ENCODE data around the gene ERN1. TPM values are rescaled to one million over a fixed set of nuclear protein-coding genes. Genes with fewer than 3 reads are reported as not detected.
A peak's percentile ranks its signal among the peaks of the same experiment; 100 is the strongest.

The ERN1 gene
- total RNA-seq, 2 donors from 2014 or later = 9.0 to 13.7 TPM

- H3K36me3 Mint-ChIP-seq (ENCODE audit: low read depth) = peaks cover 16% of the 10 kb centered on the region
- peaks cover 11% of the 10 kb centered on the region for H3K36me3 ChIP-seq (ENCODE audit: control insufficient read depth, insufficient read depth, low read length)
- H3K9ac ChIP-seq (ENCODE audit: extremely low read depth, low read length, poor library complexity, severe bottlenecking) = no peak overlapping the region
- no peaks in the 10 kb centered on the region for H3K27me3 ChIP-seq (ENCODE audit: control insufficient read depth, insufficient read depth, low read length, poor library complexity, severe bottlenecking)
- H3K27ac ChIP-seq (ENCODE audit: low read depth, low read length) = no peak overlapping the region
- H3K4me3 ChIP-seq (ENCODE audit: low read length) = no peak overlapping the region
- H3K9me3 ChIP-seq (ENCODE audit: control insufficient read depth, low read length) = no peaks in the 10 kb centered on the region
- H3K4me1 Mint-ChIP-seq = peaks cover 20% of the 10 kb centered on the region
- TF ChIP-seq CTCF (conservative IDR thresholded peaks at IDR 0.05) = no peak
- H3K9me3 Mint-ChIP-seq = no peaks in the 10 kb centered on the region
- WGBS, 2 experiments (ENCODE audit: insufficient coverage in 1 of 2, insufficient read length in 1 of 2) = 89 to 94% methylated on average over 7 to 11 of the region's 11 CpGs
- peaks cover 8% of the 10 kb centered on the region for H3K4me1 ChIP-seq (ENCODE audit: control insufficient read depth, insufficient read depth, low read length)
- H3K27me3 Mint-ChIP-seq (ENCODE audit: insufficient read depth) = no peaks in the 10 kb centered on the region
- H3K4me3 Mint-ChIP-seq = no peak overlapping the region
- peak; percentile 39 for DNase-seq
- no peak overlapping the region for H3K27ac Mint-ChIP-seq
Measured at GRCh38 chr17:64155751-64156544, 26.0 kb upstream of the ERN1 start.

DNA sequence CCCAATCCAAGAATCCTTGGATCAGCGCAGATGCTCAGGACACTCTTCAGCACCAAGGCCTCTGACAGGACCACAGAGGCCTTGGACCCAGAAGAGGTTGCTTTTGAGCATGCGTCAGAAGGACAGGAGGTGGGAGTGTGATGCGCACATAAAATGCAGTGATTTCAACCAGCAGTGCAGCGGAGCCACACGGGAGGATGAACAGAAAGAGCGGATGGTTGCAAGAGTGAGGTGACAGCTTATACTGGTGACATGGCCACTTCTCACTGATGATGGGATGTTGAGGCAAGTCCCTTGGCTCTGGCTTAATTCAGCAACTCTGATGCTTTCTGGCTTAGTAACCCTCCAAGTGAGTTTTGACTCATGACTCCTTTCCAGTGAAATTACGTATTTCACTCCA is 25.2 kb upstream of the ERN1 start:
- Histone ChIP-seq H3K4me3 (ENCODE audit: low read length) (no peak overlapping the region), H3K36me3 (ENCODE audit: control insufficient read depth, insufficient read depth, low read length) (peaks cover 11% of the 10 kb centered on the region), H3K9me3 (ENCODE audit: control insufficient read depth, low read length) (no peaks in the 10 kb centered on the region), H3K27ac (ENCODE audit: low read depth, low read length) (no peak overlapping the region), H3K27me3 (ENCODE audit: control insufficient read depth, insufficient read depth, low read length, poor library complexity, severe bottlenecking) (no peaks in the 10 kb centered on the region), H3K4me1 (ENCODE audit: control insufficient read depth, insufficient read depth, low read length) (peaks cover 8% of the 10 kb centered on the region), H3K9ac (ENCODE audit: extremely low read depth, low read length, poor library complexity, severe bottlenecking) (no peak overlapping the region)
- no peak for DNase-seq
- Mint-ChIP-seq H3K4me3 (no peak overlapping the region), H3K27ac (no peak overlapping the region), H3K27me3 (ENCODE audit: insufficient read depth) (no peaks in the 10 kb centered on the region), H3K36me3 (ENCODE audit: low read depth) (peaks cover 20% of the 10 kb centered on the region), H3K9me3 (no peaks in the 10 kb centered on the region), H3K4me1 (peaks cover 20% of the 10 kb centered on the region)
- WGBS, 2 experiments (ENCODE audit: insufficient coverage in 1 of 2, insufficient read length in 1 of 2) = 94 to 95% methylated on average over 6 to 7 of the region's 7 CpGs
- no peak for TF ChIP-seq CTCF (conservative IDR thresholded peaks at IDR 0.05)

- peak; percentile 73 for DNase-seq
- Mint-ChIP-seq H3K9me3 (no peaks in the 10 kb centered on the region), H3K27ac (no peak overlapping the region), H3K4me1 (peaks cover 20% of the 10 kb centered on the region), H3K27me3 (ENCODE audit: insufficient read depth) (no peaks in the 10 kb centered on the region), H3K36me3 (ENCODE audit: low read depth) (peaks cover 21% of the 10 kb centered on the region), H3K4me3 (no peak overlapping the region)
- Histone ChIP-seq H3K4me1 (ENCODE audit: control insufficient read depth, insufficient read depth, low read length) (peaks cover 8% of the 10 kb centered on the region), H3K36me3 (ENCODE audit: control insufficient read depth, insufficient read depth, low read length) (peaks cover 15% of the 10 kb centered on the region), H3K9ac (ENCODE audit: extremely low read depth, low read length, poor library complexity, severe bottlenecking) (no peak overlapping the region), H3K9me3 (ENCODE audit: control insufficient read depth, low read length) (no peaks in the 10 kb centered on the region), H3K4me3 (ENCODE audit: low read length) (no peak overlapping the region), H3K27me3 (ENCODE audit: control insufficient read depth, insufficient read depth, low read length, poor library complexity, severe bottlenecking) (no peaks in the 10 kb centered on the region), H3K27ac (ENCODE audit: low read depth, low read length) (no peak overlapping the region)
- WGBS, 2 experiments (ENCODE audit: insufficient coverage in 1 of 2, insufficient read length in 1 of 2) = 52 to 82% methylated on average over 6 to 9 of the region's 9 CpGs
- peak; percentile 37 for TF ChIP-seq CTCF (conservative IDR thresholded peaks at IDR 0.05)
Measured at GRCh38 chr17:64154717-64155116, 24.8 kb upstream of the ERN1 start.
